ENCODE measurements around the gene NANP. TPM values are rescaled to one million over a fixed set of nuclear protein-coding genes. Genes with fewer than 3 reads are reported as not detected.
"Not testable (repeated sequence)": the region's sequence is repeated elsewhere in the genome, so short reads cannot be mapped to it uniquely, and the experiment has no call there.

The NANP gene
- total RNA-seq, 1 experiment from 2014 or later, result 7.3 TPM

DNA sequence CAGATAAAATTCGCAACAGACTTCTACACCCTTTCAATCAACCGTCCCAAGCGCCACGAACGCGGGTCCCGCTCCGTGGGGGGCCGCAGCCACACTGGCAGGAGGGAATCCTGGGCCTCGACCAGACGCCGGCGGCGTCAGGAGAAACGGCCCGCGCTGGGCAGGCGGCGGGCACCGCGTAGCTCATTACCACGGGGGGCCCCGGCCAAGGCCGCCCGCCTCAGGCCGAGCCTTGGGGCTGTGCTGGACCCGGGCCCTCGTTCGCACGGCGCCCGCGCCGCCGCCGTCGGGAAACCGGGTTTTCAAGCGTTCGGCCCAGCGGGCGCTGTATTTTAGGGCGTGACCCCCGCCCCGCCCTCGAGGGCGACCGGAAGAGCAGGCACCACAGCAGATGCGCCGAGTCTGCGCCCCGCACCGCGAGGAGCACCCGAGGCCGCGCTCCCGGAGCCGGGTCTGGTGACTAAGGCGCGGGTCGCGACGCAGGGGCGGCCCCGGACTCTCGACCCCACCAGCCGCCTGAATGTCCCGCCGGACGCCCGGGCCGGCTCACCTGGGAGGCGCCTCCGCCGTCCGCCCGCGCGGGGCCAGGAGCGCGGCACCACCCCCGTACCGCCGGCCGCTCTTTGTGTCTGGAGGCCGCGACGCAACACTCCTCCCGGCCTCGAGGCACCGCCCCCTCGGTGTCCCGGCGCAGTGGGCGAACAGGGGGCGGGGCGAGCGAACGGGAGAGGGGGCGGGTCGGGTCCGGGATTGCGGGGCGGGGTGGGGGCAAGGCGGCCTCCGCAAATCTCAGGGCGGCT is 38.7 kb downstream of the NANP start, which contains the start of gene NINL:
TSS of gene NINL (minus strand) at position 627 of the 800 bp plus-strand sequence. CDS start 58,944 bp downstream, outside the sequence.
- intact Hi-C loops (cut with micrococcal nuclease), result no loop called here
- no TSS peak for BruUV-seq (replicated peaks)
- RAD21 ChIA-PET (ENCODE audit: low non-redundant PET in 1 of 2, low total read pairs in 2 of 2, uncharacterized antibody in 2 of 2, unreplicated experiment in 2 of 2), result no interaction called here

DNA sequence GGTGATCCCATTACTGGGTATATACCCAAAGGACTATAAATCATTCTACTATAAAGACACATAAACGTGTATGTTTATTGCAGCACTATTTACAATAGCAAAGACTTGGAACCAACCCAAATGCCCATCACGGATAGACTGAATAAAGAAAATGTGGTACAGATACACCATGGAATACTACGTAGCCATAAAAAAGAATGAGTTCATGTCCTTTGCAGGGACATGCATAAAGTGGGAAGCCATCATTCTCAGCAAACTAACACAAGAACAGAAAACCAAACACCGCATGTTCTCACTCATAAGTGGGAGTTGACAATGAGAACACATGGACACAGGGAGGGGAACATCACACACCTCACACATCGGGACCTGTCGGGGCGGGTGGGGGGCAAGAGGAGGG is 40.2 kb downstream of the NANP start:
- H3K4me2 ChIP-seq (ENCODE audit: low read length); H3K36me3 ChIP-seq (ENCODE audit: control insufficient read depth in 1 of 2, insufficient read depth in 2 of 2, low read length in 2 of 2); CTCF ChIA-PET; H3K27me3 ChIP-seq (ENCODE audit: insufficient read depth, low read length); H4K20me1 ChIP-seq (ENCODE audit: insufficient read depth); RAD21 ChIA-PET (ENCODE audit: low non-redundant PET in 1 of 2, low total read pairs in 2 of 2, uncharacterized antibody in 2 of 2, unreplicated experiment in 2 of 2); H2AFZ ChIP-seq (ENCODE audit: low read depth, low read length, poor library complexity, severe bottlenecking); intact Hi-C loops (cut with micrococcal nuclease); H3K9ac ChIP-seq (ENCODE audit: low read length); BruUV-seq (replicated peaks); DNase-seq (ENCODE audit: low read depth, low spot score); H3K9me2 ChIP-seq (ENCODE audit: insufficient read depth); H3K4me3 ChIP-seq (replicated peaks in 1 of 2; ENCODE audit: low read depth in 1 of 2, low read length in 2 of 2); H3K27ac ChIP-seq (ENCODE audit: low read depth, low read length); H3K9me3 ChIP-seq (ENCODE audit: control insufficient read depth in 1 of 2, insufficient read depth in 1 of 2, low read depth in 1 of 2, low read length in 2 of 2); H3K79me2 ChIP-seq (ENCODE audit: insufficient read depth, low read length); ATAC-seq; POLR2A ChIA-PET: not testable (repeated sequence)
- peaks cover 6 to 21% of the 10 kb centered on the region in 2 experiments; a peak in 3 of 4 replicates for H3K4me1 ChIP-seq (ENCODE audit: control insufficient read depth in 1 of 2, insufficient read depth in 2 of 2, low read length in 2 of 2)

More for the DNA sequence above, 38.7 kb downstream of the NANP start, which contains the start of gene NINL:
- ChIA-PET POLR2A (no interaction called here), CTCF (no interaction called here)
- Histone ChIP-seq H3K4me2 (ENCODE audit: low read length) (peak within 1 kb of the TSS; percentile 93), H4K20me1 (ENCODE audit: insufficient read depth) (no peaks in the 10 kb centered on the region), H3K4me1 (ENCODE audit: control insufficient read depth in 1 of 2, insufficient read depth in 2 of 2, low read length in 2 of 2) (peaks cover 6 to 21% of the 10 kb centered on the region in 2 experiments; a peak in 3 of 4 replicates), H3K9me3 (ENCODE audit: control insufficient read depth in 1 of 2, insufficient read depth in 1 of 2, low read depth in 1 of 2, low read length in 2 of 2) (no peaks in the 10 kb centered on the region), H3K9ac (ENCODE audit: low read length) (peak within 1 kb of the TSS; percentile 69), H3K27me3 (ENCODE audit: insufficient read depth, low read length) (no peaks in the 10 kb centered on the region), H3K9me2 (ENCODE audit: insufficient read depth) (no peaks in the 10 kb centered on the region), H2AFZ (ENCODE audit: low read depth, low read length, poor library complexity, severe bottlenecking) (no peak within 1 kb of the TSS), H3K36me3 (ENCODE audit: control insufficient read depth in 1 of 2, insufficient read depth in 2 of 2, low read length in 2 of 2) (no peaks in the 10 kb centered on the region), H3K4me3 (replicated peaks in 1 of 2; ENCODE audit: low read depth in 1 of 2, low read length in 2 of 2) (peak within 1 kb of the TSS; percentile 57 to 72), H3K79me2 (ENCODE audit: insufficient read depth, low read length) (no peaks in the 10 kb centered on the region), H3K27ac (ENCODE audit: low read depth, low read length) (peak within 1 kb of the TSS; percentile 76)
- TF ChIP-seq JUND (IDR thresholded peaks at IDR 0.05), result no peak
- TF ChIP-seq, protein P1, sequence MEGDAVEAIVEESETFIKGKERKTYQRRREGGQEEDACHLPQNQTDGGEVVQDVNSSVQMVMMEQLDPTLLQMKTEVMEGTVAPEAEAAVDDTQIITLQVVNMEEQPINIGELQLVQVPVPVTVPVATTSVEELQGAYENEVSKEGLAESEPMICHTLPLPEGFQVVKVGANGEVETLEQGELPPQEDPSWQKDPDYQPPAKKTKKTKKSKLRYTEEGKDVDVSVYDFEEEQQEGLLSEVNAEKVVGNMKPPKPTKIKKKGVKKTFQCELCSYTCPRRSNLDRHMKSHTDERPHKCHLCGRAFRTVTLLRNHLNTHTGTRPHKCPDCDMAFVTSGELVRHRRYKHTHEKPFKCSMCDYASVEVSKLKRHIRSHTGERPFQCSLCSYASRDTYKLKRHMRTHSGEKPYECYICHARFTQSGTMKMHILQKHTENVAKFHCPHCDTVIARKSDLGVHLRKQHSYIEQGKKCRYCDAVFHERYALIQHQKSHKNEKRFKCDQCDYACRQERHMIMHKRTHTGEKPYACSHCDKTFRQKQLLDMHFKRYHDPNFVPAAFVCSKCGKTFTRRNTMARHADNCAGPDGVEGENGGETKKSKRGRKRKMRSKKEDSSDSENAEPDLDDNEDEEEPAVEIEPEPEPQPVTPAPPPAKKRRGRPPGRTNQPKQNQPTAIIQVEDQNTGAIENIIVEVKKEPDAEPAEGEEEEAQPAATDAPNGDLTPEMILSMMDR (IDR thresholded peaks at IDR 0.05 in 2 of 3, conservative IDR thresholded peaks at IDR 0.05 in 1 of 3; ENCODE audit: borderline replicate concordance in 1 of 3, insufficient read depth in 1 of 3, low read depth in 2 of 3, low read length in 2 of 3), result no peak
- TF ChIP-seq ZFX (IDR thresholded peaks at IDR 0.05), result peak; percentile 91
- peak; percentile 67 for TF ChIP-seq EGR1 (IDR thresholded peaks at IDR 0.05; ENCODE audit: low read depth)
- TF ChIP-seq, protein P2, sequence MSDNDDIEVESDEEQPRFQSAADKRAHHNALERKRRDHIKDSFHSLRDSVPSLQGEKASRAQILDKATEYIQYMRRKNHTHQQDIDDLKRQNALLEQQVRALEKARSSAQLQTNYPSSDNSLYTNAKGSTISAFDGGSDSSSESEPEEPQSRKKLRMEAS (IDR thresholded peaks at IDR 0.05), result peak; percentile 44
- TF ChIP-seq POLR2AphosphoS5 (IDR thresholded peaks at IDR 0.05; ENCODE audit: low read depth, low read length), result peak; percentile 78
- TF ChIP-seq TCF7L2 (IDR thresholded peaks at IDR 0.05; ENCODE audit: borderline replicate concordance, extremely low read depth, insufficient read depth, insufficient read length), result peak; percentile 68
- peak; percentile 57 for TF ChIP-seq POLR2A (IDR thresholded peaks at IDR 0.05; ENCODE audit: borderline replicate concordance, extremely low read depth, insufficient read depth, insufficient read length)
- DNase-seq (ENCODE audit: low read depth, low spot score), result no peak
- peak; percentile 91 for ATAC-seq
